ENCODE measurements around the gene HNRNPM.
"Not testable (repeated sequence)": the region's sequence is repeated elsewhere in the genome, so short reads cannot be mapped to it uniquely, and the experiment has no call there.

The HNRNPM gene, protein sequence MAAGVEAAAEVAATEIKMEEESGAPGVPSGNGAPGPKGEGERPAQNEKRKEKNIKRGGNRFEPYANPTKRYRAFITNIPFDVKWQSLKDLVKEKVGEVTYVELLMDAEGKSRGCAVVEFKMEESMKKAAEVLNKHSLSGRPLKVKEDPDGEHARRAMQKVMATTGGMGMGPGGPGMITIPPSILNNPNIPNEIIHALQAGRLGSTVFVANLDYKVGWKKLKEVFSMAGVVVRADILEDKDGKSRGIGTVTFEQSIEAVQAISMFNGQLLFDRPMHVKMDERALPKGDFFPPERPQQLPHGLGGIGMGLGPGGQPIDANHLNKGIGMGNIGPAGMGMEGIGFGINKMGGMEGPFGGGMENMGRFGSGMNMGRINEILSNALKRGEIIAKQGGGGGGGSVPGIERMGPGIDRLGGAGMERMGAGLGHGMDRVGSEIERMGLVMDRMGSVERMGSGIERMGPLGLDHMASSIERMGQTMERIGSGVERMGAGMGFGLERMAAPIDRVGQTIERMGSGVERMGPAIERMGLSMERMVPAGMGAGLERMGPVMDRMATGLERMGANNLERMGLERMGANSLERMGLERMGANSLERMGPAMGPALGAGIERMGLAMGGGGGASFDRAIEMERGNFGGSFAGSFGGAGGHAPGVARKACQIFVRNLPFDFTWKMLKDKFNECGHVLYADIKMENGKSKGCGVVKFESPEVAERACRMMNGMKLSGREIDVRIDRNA

DNA sequence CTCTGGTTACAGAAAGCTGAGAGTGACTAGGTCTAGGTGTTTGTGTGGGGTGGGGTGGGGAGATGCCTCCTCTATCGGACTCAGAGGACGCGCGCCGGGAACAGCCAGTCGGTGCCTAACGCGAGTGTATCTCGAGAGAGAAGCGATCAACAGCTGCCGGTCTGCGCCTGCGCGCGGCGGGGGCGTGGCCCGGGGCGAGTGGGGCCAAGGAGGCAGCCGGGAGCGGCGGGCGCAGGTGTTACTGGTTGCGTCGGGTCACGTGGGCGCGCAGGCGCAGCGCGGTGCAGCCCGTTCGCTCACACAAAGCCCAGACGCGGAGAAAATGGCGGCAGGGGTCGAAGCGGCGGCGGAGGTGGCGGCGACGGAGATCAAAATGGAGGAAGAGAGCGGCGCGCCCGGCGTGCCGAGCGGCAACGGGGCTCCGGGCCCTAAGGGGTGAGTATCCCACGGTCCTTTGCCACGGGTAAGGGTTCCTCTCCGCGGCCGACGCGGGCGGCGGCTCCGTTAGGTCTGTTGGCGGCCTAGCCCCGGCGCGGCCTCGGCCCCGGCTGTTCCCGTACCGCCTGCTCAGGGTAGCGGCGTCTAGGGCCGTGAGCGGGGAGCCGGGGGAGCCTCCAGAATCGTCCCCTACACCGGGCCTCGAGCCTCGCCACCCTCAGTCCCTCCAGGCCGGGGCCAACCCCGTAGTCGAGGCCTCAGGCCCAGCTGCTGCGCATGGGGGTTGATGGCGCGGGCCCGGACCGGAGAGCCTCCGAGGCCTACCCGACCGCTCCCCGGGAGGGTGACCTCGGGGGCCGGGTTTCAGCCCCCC, at the start of gene HNRNPM:
TSS of gene HNRNPM (plus strand) at position 299 of the 811 bp plus-strand sequence. CDS start at position 323, 24 bp downstream.
- DNase-seq, result peak; percentile 100

GRCh38 chr19:8395621-8396082, 49.1 kb upstream of the HNRNPM start:
- no peak for DNase-seq

GRCh38 chr19:8396185-8396562, 48.6 kb upstream of the HNRNPM start:
- DNase-seq, result no peak

- DNase-seq, result peak; percentile 76 to 83
Measured at GRCh38 chr19:8396563-8397203, 48.1 kb upstream of the HNRNPM start.

DNA sequence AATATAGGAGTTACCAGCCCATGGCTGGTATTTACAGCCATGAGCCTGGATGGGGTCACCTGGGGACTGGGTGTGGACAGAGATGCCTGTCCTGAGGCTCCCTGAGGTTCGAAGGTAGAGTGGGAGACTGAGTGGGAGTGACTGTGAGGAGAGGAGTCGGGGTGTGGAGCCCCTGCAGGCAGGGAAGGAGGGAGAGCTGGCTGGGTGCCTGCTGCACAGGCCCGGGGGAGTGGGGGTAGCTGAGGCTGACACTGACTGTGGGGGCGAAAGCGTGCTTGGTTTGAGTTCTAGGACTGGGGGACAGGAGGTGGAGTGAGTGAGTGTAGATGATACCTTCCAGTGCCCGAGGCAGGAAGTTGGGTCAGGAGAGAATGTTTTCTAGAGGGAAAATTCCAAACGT, 47.5 kb upstream of the HNRNPM start:
- no peak for DNase-seq

- no peak for DNase-seq
Measured at GRCh38 chr19:8397746-8398310, 46.9 kb upstream of the HNRNPM start.

GRCh38 chr19:8398311-8398771, 46.4 kb upstream of the HNRNPM start:
- DNase-seq, result no peak

DNA sequence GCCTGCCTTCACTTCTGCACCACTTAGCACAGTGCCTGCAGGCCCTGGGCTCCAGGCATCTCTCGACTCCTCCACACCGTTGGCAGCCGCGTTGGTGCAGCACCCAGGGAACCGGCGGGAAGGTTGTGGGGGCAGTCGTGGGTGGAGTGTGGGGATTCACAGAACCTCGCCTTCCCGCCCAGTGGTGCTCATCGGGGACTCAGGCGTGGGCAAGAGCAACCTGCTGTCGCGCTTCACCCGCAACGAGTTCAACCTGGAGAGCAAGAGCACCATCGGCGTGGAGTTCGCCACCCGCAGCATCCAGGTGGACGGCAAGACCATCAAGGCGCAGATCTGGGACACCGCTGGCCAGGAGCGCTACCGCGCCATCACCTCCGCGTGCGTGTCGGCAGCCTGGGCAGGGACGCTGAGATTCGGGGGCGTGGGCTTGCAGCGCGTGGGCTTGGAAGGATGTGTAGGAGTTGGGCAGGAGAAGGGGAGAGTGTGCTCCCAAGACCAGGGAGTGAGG, 45.0 kb upstream of the HNRNPM start:
- DNase-seq, result no peak

DNA sequence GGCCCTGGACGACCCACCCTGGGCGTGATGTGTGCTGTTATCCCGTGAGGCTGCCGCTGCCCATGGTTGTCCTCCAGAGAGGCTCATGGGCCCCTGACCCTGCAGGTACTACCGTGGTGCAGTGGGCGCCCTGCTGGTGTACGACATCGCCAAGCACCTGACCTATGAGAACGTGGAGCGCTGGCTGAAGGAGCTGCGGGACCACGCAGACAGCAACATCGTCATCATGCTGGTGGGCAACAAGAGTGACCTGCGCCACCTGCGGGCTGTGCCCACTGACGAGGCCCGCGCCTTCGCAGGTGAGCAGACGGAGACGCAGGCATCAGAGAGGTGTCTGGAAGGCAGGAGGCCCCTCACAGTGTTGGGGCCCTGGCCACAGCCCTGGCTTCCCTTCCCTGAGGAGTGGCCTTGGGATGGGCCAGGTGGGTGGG, 42.8 kb upstream of the HNRNPM start:
- no peak for DNase-seq

DNA sequence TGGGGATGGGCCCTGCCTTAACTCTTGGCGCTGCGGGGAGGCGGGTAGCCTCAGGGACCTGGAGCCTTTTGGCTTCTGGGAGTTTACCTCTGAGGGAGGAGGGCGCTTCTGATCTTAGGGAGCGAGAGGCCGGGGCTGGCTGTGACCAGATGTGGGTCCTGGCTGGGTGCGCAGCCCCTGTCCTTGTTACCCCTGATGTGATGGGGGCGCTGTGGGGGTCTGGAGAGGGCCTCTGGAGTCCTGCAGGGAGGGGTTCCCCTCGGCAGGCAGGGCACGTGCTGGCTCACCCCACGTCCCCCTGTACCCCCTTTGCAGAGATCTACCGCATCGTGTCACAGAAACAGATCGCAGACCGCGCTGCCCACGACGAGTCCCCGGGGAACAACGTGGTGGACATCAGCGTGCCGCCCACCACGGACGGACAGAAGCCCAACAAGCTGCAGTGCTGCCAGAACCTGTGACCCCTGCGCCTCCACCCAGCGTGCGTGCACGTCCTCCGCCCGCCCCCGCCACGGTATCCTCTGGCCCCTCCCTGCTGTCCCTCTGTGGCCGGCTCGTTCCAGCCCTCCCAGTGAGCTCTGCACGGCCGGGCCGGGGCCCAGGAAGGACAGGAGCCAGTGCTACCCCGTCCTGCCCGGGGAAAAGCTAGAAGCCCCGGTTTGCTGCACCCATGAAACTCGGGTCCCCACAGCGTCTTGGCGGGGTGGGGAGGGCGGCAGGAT, 41.5 kb upstream of the HNRNPM start:
- DNase-seq, result no peak

- DNase-seq, result no peak
Measured at GRCh38 chr19:8403820-8404109, 41.0 kb upstream of the HNRNPM start.

DNA sequence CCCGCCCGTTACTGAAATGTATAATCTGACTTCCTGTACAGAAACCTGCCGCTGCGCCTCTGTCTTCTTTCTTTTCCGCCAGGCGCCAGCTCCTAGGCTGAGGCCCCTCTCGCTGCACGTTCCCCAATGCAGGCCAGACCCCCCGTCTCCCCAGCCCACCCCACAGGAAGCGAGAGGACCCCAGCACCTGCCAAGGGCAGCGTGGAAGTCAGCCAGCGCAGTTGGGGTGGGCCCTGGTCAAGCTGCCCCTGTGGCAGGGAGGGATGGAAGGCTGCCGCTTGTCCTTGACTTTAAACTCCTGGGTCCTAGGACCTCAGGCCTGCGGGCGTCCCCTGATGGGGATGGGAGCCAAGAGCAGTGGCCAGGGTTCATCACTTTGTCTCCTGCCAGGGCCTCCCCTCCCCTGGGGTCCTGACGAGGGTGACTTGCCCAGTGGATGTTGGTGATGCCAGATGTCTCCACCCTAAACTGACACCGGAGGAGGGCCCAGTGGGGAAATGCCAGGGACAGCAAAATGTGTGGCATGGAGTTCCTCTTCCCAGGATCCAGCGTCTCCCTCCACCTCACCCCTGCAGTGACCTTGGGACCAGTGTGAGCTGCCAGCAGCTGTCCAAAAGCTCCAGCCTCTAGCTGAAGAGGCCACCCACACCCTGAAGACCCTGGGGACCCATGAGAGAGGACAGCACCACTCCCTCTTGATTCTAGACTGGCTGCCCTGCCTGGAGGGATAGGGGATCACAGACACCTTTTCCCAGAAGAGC, 40.2 kb upstream of the HNRNPM start:
- DNase-seq, result no peak

DNA sequence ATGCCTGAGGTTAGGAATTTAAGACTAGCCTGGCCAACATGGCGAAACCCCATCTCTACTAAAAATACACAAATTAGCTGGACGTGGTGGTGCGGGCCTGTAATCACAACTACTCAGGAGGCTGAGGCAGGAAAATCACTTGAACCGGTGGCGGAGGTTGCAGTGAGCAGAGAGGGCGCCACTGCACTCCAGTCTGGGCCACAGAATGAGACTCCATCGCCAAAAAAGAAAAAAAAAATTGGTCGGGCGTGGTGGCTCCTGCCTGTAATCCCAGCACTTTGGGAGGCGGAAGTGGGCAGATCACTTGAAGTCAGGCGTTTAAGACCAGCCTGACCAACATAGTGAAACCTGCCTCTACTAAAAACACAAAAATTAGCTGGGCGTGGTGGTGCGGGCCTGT, 34.1 kb upstream of the HNRNPM start:
- DNase-seq, result not testable (repeated sequence)

- peak; percentile 95 to 96 for DNase-seq
Measured at GRCh38 chr19:8412783-8413628, 31.8 kb upstream of the HNRNPM start, which contains the start of gene MARCHF2. Gene MARCHF2 (plus strand): TSS chr19:8413305. CDS start chr19:8421841, 8,536 bp downstream.

GRCh38 chr19:8413629-8413995, 31.2 kb upstream of the HNRNPM start:
- DNase-seq, result peak in 1 of 2 experiments; percentile 16

DNA sequence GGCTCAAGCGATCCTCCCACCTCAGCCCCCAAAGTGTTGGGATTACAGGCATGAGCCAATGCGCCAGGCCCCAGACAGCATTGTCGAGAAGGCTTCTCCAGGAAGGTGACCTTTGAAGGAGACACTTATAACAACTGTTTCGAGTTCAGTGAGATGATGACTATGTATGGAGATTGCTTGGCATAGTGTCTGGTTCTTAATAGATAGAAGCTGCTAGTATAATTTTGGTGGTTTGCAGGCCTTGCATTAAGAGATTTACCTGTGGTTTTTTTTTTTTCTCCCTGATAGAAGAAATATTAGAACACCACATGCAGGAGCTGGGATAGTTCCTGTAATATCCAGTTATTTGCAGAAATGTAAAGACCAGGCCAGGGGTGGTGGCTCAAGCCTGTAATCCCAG, 28.0 kb upstream of the HNRNPM start:
- no peak for DNase-seq

- no peak for DNase-seq
Measured at GRCh38 chr19:8421484-8422461, 23.0 kb upstream of the HNRNPM start.

GRCh38 chr19:8423817-8424223, 21.0 kb upstream of the HNRNPM start:
- DNase-seq, result no peak

Measured in activated CD4-positive, alpha-beta T cell treated with anti-CD3 and anti-CD28 coated beads, Interleukin-2, amount 50 U/mL, for 48 hours (primary cell).